ENCODE measurements around the gene DDX51. TPM values are rescaled to one million over a fixed set of nuclear protein-coding genes. Genes with fewer than 3 reads are reported as not detected.
A peak's percentile ranks its signal among the peaks of the same experiment; 100 is the strongest.

DDX51 gene
- total and polyA plus RNA-seq, 2 experiments from 2014 or later: 3.7 to 7.5 TPM

- no peaks in the 10 kb centered on the region for H3K79me2 ChIP-seq (ENCODE audit: insufficient read depth)
- 68 to 81% methylated on average over 11 of the region's 17 CpGs for WGBS, 2 experiments (ENCODE audit: low coverage in 1 of 2, low lambda C conversion rate in 2 of 2, missing lambda C conversion rate in 2 of 2)
- H2AFZ ChIP-seq: no peak overlapping the region
- H3K4me3 ChIP-seq: no peak overlapping the region
- H3K4me2 ChIP-seq (ENCODE audit: unreplicated experiment): no peak overlapping the region
- 0 out of 2 replicates have a peak overlapping the region, but pooled peaks have one; percentile 6 for H3K9ac ChIP-seq
- no peaks in the 10 kb centered on the region for H3K36me3 ChIP-seq (ENCODE audit: low read depth)
- H3K9me2 ChIP-seq (ENCODE audit: insufficient read depth): no peaks in the 10 kb centered on the region
- H3F3A ChIP-seq (ENCODE audit: insufficient read depth): 0 out of 2 replicates have a peak, but pooled peaks cover 6% of the 10 kb centered on the region
- TF ChIP-seq EZH2phosphoT487 (IDR thresholded peaks at IDR 0.05; ENCODE audit: insufficient read depth, low read depth) (no peak), EZH2 (IDR thresholded peaks at IDR 0.05; ENCODE audit: insufficient read depth, poor library complexity, severe bottlenecking) (no peak)
- peaks cover 10% of the 10 kb centered on the region; the same call in 1 of the 2 replicates for H3K4me1 ChIP-seq (ENCODE audit: insufficient read depth)
- in situ Hi-C loops (cut with MboI): loop anchor here (25.0 kb wide), 1 partner anchor 443 kb away; the partner anchor contains the start of genes LRCOL1 and P2RX2
- H4K20me1 ChIP-seq (ENCODE audit: insufficient read depth): no peaks in the 10 kb centered on the region
- no peak overlapping the region for H3K27ac ChIP-seq
- H3K9me3 ChIP-seq (ENCODE audit: low read depth): no peaks in the 10 kb centered on the region
- peaks cover 3% of the 10 kb centered on the region; the same call in 1 of the 2 replicates for H3K27me3 ChIP-seq (replicated peaks; ENCODE audit: insufficient read depth)
- DNase-seq: no peak
Measured at GRCh38 chr12:132169376-132169775, 25.3 kb upstream of the DDX51 start.

GRCh38 chr12:132168311-132169031, 24.4 kb upstream of the DDX51 start:
- no peaks in the 10 kb centered on the region for H4K20me1 ChIP-seq (ENCODE audit: insufficient read depth)
- 74 to 77% methylated on average over 19 to 24 of the region's 31 CpGs for WGBS, 2 experiments (ENCODE audit: low coverage in 1 of 2, low lambda C conversion rate in 2 of 2, missing lambda C conversion rate in 2 of 2)
- no peaks in the 10 kb centered on the region for H3K79me2 ChIP-seq (ENCODE audit: insufficient read depth)
- no peak overlapping the region for H3K9ac ChIP-seq
- H2AFZ ChIP-seq: no peak overlapping the region
- no peak overlapping the region for H3K27ac ChIP-seq
- peaks cover 10% of the 10 kb centered on the region; the same call in 1 of the 2 replicates for H3K4me1 ChIP-seq (ENCODE audit: insufficient read depth)
- no peak for TF ChIP-seq EZH2 (IDR thresholded peaks at IDR 0.05; ENCODE audit: insufficient read depth, poor library complexity, severe bottlenecking)
- H3K9me2 ChIP-seq (ENCODE audit: insufficient read depth): no peaks in the 10 kb centered on the region
- H3F3A ChIP-seq (ENCODE audit: insufficient read depth): 0 out of 2 replicates have a peak, but pooled peaks cover 6% of the 10 kb centered on the region
- in situ Hi-C loops (cut with MboI): loop anchor here (25.0 kb wide), 1 partner anchor 444 kb away; the partner anchor contains the start of genes LRCOL1 and P2RX2
- H3K9me3 ChIP-seq (ENCODE audit: low read depth): no peaks in the 10 kb centered on the region
- no peak overlapping the region for H3K4me3 ChIP-seq
- no peaks in the 10 kb centered on the region; the same call in 1 of the 2 replicates for H3K27me3 ChIP-seq (replicated peaks; ENCODE audit: insufficient read depth)
- no peaks in the 10 kb centered on the region for H3K36me3 ChIP-seq (ENCODE audit: low read depth)
- no peak for DNase-seq
- H3K4me2 ChIP-seq (ENCODE audit: unreplicated experiment): no peak overlapping the region

GRCh38 chr12:132167611-132168310, 23.6 kb upstream of the DDX51 start:
- Histone ChIP-seq H3K36me3 (ENCODE audit: low read depth) (no peaks in the 10 kb centered on the region), H3K9me3 (ENCODE audit: low read depth) (no peaks in the 10 kb centered on the region), H3K4me2 (ENCODE audit: unreplicated experiment) (no peak overlapping the region), H3K27ac (no peak overlapping the region), H3K4me1 (ENCODE audit: insufficient read depth) (peaks cover 14% of the 10 kb centered on the region; the same call in 1 of the 2 replicates), H3K4me3 (no peak overlapping the region), H3F3A (ENCODE audit: insufficient read depth) (0 out of 2 replicates have a peak, but pooled peaks cover 6% of the 10 kb centered on the region), H3K79me2 (ENCODE audit: insufficient read depth) (no peaks in the 10 kb centered on the region), H3K27me3 (replicated peaks; ENCODE audit: insufficient read depth) (no peaks in the 10 kb centered on the region), H4K20me1 (ENCODE audit: insufficient read depth) (no peaks in the 10 kb centered on the region), H2AFZ (no peak overlapping the region), H3K9me2 (ENCODE audit: insufficient read depth) (no peaks in the 10 kb centered on the region), H3K9ac (no peak overlapping the region)
- 73 to 74% methylated on average over 29 to 30 of the region's 30 CpGs for WGBS, 2 experiments (ENCODE audit: low coverage in 1 of 2, low lambda C conversion rate in 2 of 2, missing lambda C conversion rate in 2 of 2)
- in situ Hi-C loops (cut with MboI): loop anchor here (25.0 kb wide), 1 partner anchor 445 kb away; the partner anchor contains the start of genes LRCOL1 and P2RX2
- TF ChIP-seq EZH2phosphoT487 (IDR thresholded peaks at IDR 0.05; ENCODE audit: insufficient read depth, low read depth) (no peak), EZH2 (IDR thresholded peaks at IDR 0.05; ENCODE audit: insufficient read depth, poor library complexity, severe bottlenecking) (no peak)
- no peak for DNase-seq

GRCh38 chr12:132166801-132167591, 22.9 kb upstream of the DDX51 start:
- in situ Hi-C loops (cut with MboI): loop anchor here (25.0 kb wide), 1 partner anchor 445 kb away; the partner anchor contains the start of genes LRCOL1 and P2RX2
- 90 to 93% methylated on average over 10 of the region's 10 CpGs for WGBS, 2 experiments (ENCODE audit: low coverage in 1 of 2, low lambda C conversion rate in 2 of 2, missing lambda C conversion rate in 2 of 2)
- TF ChIP-seq EZH2 (IDR thresholded peaks at IDR 0.05; ENCODE audit: insufficient read depth, poor library complexity, severe bottlenecking): no peak
- no peak for TF ChIP-seq EZH2phosphoT487 (IDR thresholded peaks at IDR 0.05; ENCODE audit: insufficient read depth, low read depth)

More at GRCh38 chr12:132166801-132167591, 22.9 kb upstream of the DDX51 start:
- Histone ChIP-seq H2AFZ (no peak overlapping the region), H3K4me1 (ENCODE audit: insufficient read depth) (peaks cover 19% of the 10 kb centered on the region), H3K27ac (no peak overlapping the region), H3K9ac (no peak overlapping the region), H3F3A (ENCODE audit: insufficient read depth) (peaks cover 9% of the 10 kb centered on the region; the same call in 1 of the 2 replicates), H3K79me2 (ENCODE audit: insufficient read depth) (no peaks in the 10 kb centered on the region), H3K4me3 (no peak overlapping the region), H3K36me3 (ENCODE audit: low read depth) (no peaks in the 10 kb centered on the region), H3K27me3 (replicated peaks; ENCODE audit: insufficient read depth) (no peaks in the 10 kb centered on the region), H3K4me2 (ENCODE audit: unreplicated experiment) (no peak overlapping the region), H4K20me1 (ENCODE audit: insufficient read depth) (no peaks in the 10 kb centered on the region), H3K9me3 (ENCODE audit: low read depth) (no peaks in the 10 kb centered on the region), H3K9me2 (ENCODE audit: insufficient read depth) (no peaks in the 10 kb centered on the region)
- DNase-seq: no peak
